HepG2 (cell line): Measurements from ENCODE around the gene SEPTIN5. TPM values are rescaled to one million over a fixed set of nuclear protein-coding genes. Genes with fewer than 3 reads are reported as not detected.

Source experiments
- ATAC-seq: fragments of 200-7000 bp; cut with Tn5 transposase; 3 replicates; pipeline ENCODE4 v1.9.1; 2020; ENCODE audit warnings: mild to moderate bottlenecking, moderate library complexity
- BruUV-seq: library from RNA; stranded (reverse); fragments of 400-500 nt; replicated peaks from 2 replicates; lab custom pipeline; 2021; lab: Mats Ljungman, UMichigan
- CTCF ChIA-PET: fragments of 300-600 bp; formaldehyde crosslinking; extraction: SDS; loops from one replicate; lab custom pipeline; 2021; ENCODE audit warnings: low total read pairs, inconsistent platforms, low intra/inter-chr PET ratio; lab: Yijun Ruan, JAX
- POLR2A ChIA-PET: fragments of 350-600 bp; sonication (Branson Sonifier 250); formaldehyde crosslinking; loops from one replicate; lab custom pipeline; 2020; ENCODE audit warnings: antibody characterized with exemption, inconsistent platforms; lab: Yijun Ruan, JAX
- DNase-seq: peaks from one replicate; pipeline ENCODE4 v3.0.0-alpha.2; 2015; ENCODE audit warnings: low spot score
- FAIRE-seq: peaks from 3 replicates; lab custom pipeline; 2011; peaks lifted over from hg19 to GRCh38; lab: Jason Lieb, UNC
- H2AFZ ChIP-seq: one replicate; pipeline ENCODE4 v1.6.1; 2011; ENCODE audit warnings: low read length, inconsistent platforms
- H3K27ac ChIP-seq: fragments of 300-600 bp; 3 replicates; pipeline ENCODE4 v1.8.0; 2011; ENCODE audit warnings: mixed run types, mild to moderate bottlenecking, mixed read lengths, low read length, inconsistent platforms; ENCODE audit not compliant: insufficient read depth; ENCODE audit errors: extremely low read length
- H3K27me3 ChIP-seq, 2 experiments: fragments of 200-600 bp in 1 of 2; 2 replicates in 1 of 2; 3 replicates in 1 of 2; pipeline versions ENCODE4 v1.6.0 to v1.8.0; 2011; ENCODE audit warnings: low read length in 2 of 2, mild to moderate bottlenecking in 2 of 2, moderate library complexity in 2 of 2, inconsistent platforms in 1 of 2; ENCODE audit not compliant: insufficient read depth in 2 of 2, control insufficient read depth in 1 of 2
- H3K36me3 ChIP-seq, 2 experiments: fragments of 200-600 bp in 1 of 2; replicated peaks in 1 of 2; 2 replicates in 1 of 2; 3 replicates in 1 of 2; pipeline versions ENCODE4 v1.5.1 to v1.8.0; 2011; ENCODE audit warnings: low read length in 2 of 2, inconsistent platforms in 1 of 2; ENCODE audit not compliant: insufficient read depth in 2 of 2, control insufficient read depth in 1 of 2
- H3K4me1 ChIP-seq: 2 replicates; pipeline ENCODE4 v1.5.1; 2012; ENCODE audit warnings: low read length, inconsistent platforms; ENCODE audit not compliant: insufficient read depth
- H3K4me2 ChIP-seq: 2 replicates; pipeline ENCODE4 v1.6.0; 2011; ENCODE audit warnings: low read depth, low read length, inconsistent platforms
- H3K4me3 ChIP-seq, 3 experiments: fragments of 200-600 bp in 1 of 3; sonication (generic), shearing (Covaris generic) in 1 of 3; replicated peaks in 1 of 3; 2 replicates each; pipeline ENCODE4 v1.5.1; 2011 to 2016; ENCODE audit warnings: low read length in 3 of 3, inconsistent platforms in 2 of 3, low read depth in 2 of 3, mild to moderate bottlenecking in 2 of 3, control low read depth in 1 of 3, mixed read lengths in 1 of 3; ENCODE audit not compliant: insufficient read depth in 1 of 3
- H3K79me2 ChIP-seq: one replicate; pipeline ENCODE4 v1.6.1; 2011; ENCODE audit warnings: low read length, inconsistent platforms; ENCODE audit not compliant: insufficient read depth
- H3K9ac ChIP-seq: 2 replicates; pipeline ENCODE4 v1.6.0; 2011; ENCODE audit warnings: mild to moderate bottlenecking, low read depth, low read length, inconsistent platforms; ENCODE audit not compliant: insufficient read depth
- H3K9me3 ChIP-seq: 2 replicates; pipeline ENCODE4 v1.5.1; 2012; ENCODE audit warnings: mild to moderate bottlenecking, low read length
- H4K20me1 ChIP-seq: 2 replicates; pipeline ENCODE4 v1.6.0; 2011; ENCODE audit warnings: inconsistent platforms, mild to moderate bottlenecking, low read length, moderate library complexity; ENCODE audit not compliant: insufficient read depth
- ATF4 ChIP-seq, 2 experiments: fragments of 450-650 bp in 1 of 2; sonication (generic) in 1 of 2; formaldehyde crosslinking; IDR thresholded peaks; 2 replicates each; pipeline versions ENCODE4 v1.5.0 to v1.8.0; 2020 to 2022; ENCODE audit warnings: mild to moderate bottlenecking in 1 of 2, missing genetic modification reagents in 1 of 2
- CEBPB ChIP-seq: IDR thresholded peaks from 2 replicates; pipeline ENCODE4 v1.6.1; 2011; ENCODE audit warnings: low read depth, low read length, improper control_type of control experiment, borderline replicate concordance
- DMTF1 ChIP-seq: sonication (generic); formaldehyde crosslinking; IDR thresholded peaks from 2 replicates; pipeline ENCODE4 v1.4.0; 2020; ENCODE audit warnings: mild to moderate bottlenecking, missing genetic modification reagents
- KDM4B ChIP-seq: sonication (generic); formaldehyde crosslinking; IDR thresholded peaks from 2 replicates; pipeline ENCODE4 v1.4.0; 2020; ENCODE audit warnings: missing genetic modification reagents
- NR2F6 ChIP-seq, 2 experiments: IDR thresholded peaks; 2 replicates each; pipeline ENCODE4 v1.6.1; 2016; ENCODE audit warnings: antibody characterized with exemption in 1 of 2, mild to moderate bottlenecking in 1 of 2
- RBM39 ChIP-seq: fragments of 200-400 bp; formaldehyde crosslinking; IDR thresholded peaks from one replicate; pipeline ENCODE4 v1.6.1; 2018; ENCODE audit warnings: antibody characterized with exemption, mild to moderate bottlenecking, low read depth, low read length; ENCODE audit not compliant: poor library complexity, severe bottlenecking
- ZBTB20 ChIP-seq: sonication (generic); formaldehyde crosslinking; IDR thresholded peaks from 2 replicates; pipeline ENCODE4 v1.8.1; 2023; ENCODE audit warnings: missing genetic modification reagents, low read depth, mild to moderate bottlenecking, borderline replicate concordance
- ZBTB37 ChIP-seq: sonication (generic); formaldehyde crosslinking; IDR thresholded peaks from 2 replicates; pipeline ENCODE4 v1.4.0; 2020; ENCODE audit warnings: mild to moderate bottlenecking, missing genetic modification reagents
- ZNF10 ChIP-seq: sonication (generic); formaldehyde crosslinking; IDR thresholded peaks from 2 replicates; pipeline ENCODE4 v1.4.0; 2020; ENCODE audit warnings: mild to moderate bottlenecking, low read depth, missing genetic modification reagents, borderline replicate concordance
- ZNF20 ChIP-seq: sonication (generic); formaldehyde crosslinking; IDR thresholded peaks from 2 replicates; pipeline ENCODE4 v1.4.0; 2020; ENCODE audit warnings: mild to moderate bottlenecking, moderate library complexity, missing genetic modification reagents
- ZNF652 ChIP-seq: IDR thresholded peaks from 2 replicates; pipeline ENCODE4 v1.6.1; 2016; ENCODE audit warnings: low read depth, borderline replicate concordance
- whole genome bisulfite sequencing: methylation state at CpG from one replicate; pipeline ENCODE4 v1.1.6; 2017; ENCODE audit warnings: low lambda C conversion rate; 5-methylcytosine and 5-hydroxymethylcytosine counted together
- in situ Hi-C: cut with HindIII; loops from 2 replicates; pipeline ENCODE4 v1.10.0; 2017; ENCODE audit warnings: low pct_unique_long_range_greater_than_20kb; ENCODE audit not compliant: extremely low pct_ligation_motif_present
- intact Hi-C: fragments of 100-400 bp; cut with micrococcal nuclease; formaldehyde crosslinking; loops from one replicate; pipeline ENCODE4 v1.10.0; 2022; ENCODE audit not compliant: unreplicated experiment
- polyA plus RNA-seq, 8 experiments: library from polyadenylated mRNA; depleted of rRNA in 3 of 8; stranded (reverse) in 7 of 8; unstranded in 1 of 8; fragments of >200 nt; fragmentation: Illumina TruSeq in 4 of 8; extraction: Trizol in 4 of 8; gene quantifications; 2 replicates each; pipeline versions ENCODE4 v1.2.1 to v1.2.3, GENCODE V29; 2011 to 2016; ENCODE audit warnings: low read depth in 4 of 8, missing spikeins in 1 of 8, mixed read lengths in 1 of 8; ENCODE audit not compliant: insufficient read depth in 1 of 8
- total RNA-seq, 5 experiments: library from RNA; depleted of rRNA; stranded (reverse); fragments of >200 nt; fragmentation: Illumina TruSeq; extraction: Trizol; gene quantifications; 2 replicates each; pipeline ENCODE4 v1.2.3, GENCODE V29; 2016; ENCODE audit warnings: low read depth in 1 of 5

SEPTIN5 gene
- total and polyA plus RNA-seq, 2 of the 13 experiments (the other 11 are each of a cell fraction or from before 2014, with no cell fraction given), result 0.33 TPM; not detected in 1

GRCh38 chr22:19680911-19681862 lies 33.1 kb upstream of the SEPTIN5 start:
- 39% methylated on average over 11 of the region's 11 CpGs for WGBS

More at GRCh38 chr22:19680911-19681862, 33.1 kb upstream of the SEPTIN5 start:
- Histone ChIP-seq H3K9me3 (no peaks in the 10 kb centered on the region), H4K20me1 (no peaks in the 10 kb centered on the region), H3K27ac (no peak overlapping the region), H3K4me3 (no peak overlapping the region), H3K27me3 (peaks cover 0 to 10% of the 10 kb centered on the region in 2 experiments; a peak in 3 of 5 replicates), H2AFZ (no peak overlapping the region), H3K36me3 (no peaks in the 10 kb centered on the region), H3K79me2 (no peaks in the 10 kb centered on the region)
- ATAC-seq, result no peak
- BruUV-seq, result no TSS peak
- POLR2A ChIA-PET, result no interaction called here
- no peak for FAIRE-seq
- CTCF ChIA-PET, result no interaction called here
- in situ Hi-C loops, result no loop called here
- TF ChIP-seq ZNF20 (CRISPR knock-in tag) (no peak), CEBPB (peak; percentile 23; the same call in 1 of the 2 replicates), ZBTB37 (CRISPR knock-in tag) (no peak), ZBTB20 (CRISPR knock-in tag) (no peak), NR2F6 (IDR thresholded peaks at IDR 0.05) (no peak), NR2F6 (CRISPR knock-in tag; IDR thresholded peaks at IDR 0.05) (no peak), RBM39 (no peak), ZNF10 (CRISPR knock-in tag) (no peak), DMTF1 (CRISPR knock-in tag) (no peak), ZNF652 (CRISPR knock-in tag) (no peak), KDM4B (CRISPR knock-in tag) (no peak), ATF4 (CRISPR knock-in tag; IDR thresholded peaks at IDR 0.05) (peak in 1 of 2 experiments; percentile 83; a peak in 2 of 4 replicates)
- TF ChIP-seq, all 625 proteins: peak for 2
- DNase-seq, result no peak
- Histone ChIP-seq H3K4me1 (no peaks in the 10 kb centered on the region), H3K4me2 (no peak overlapping the region), H3K9ac (no peak overlapping the region)
- intact Hi-C loops, result no loop called here
